ENCODE measurements around the gene CTDP1.

CTDP1 gene

GRCh38 chr18:79631761-79632446 is 47.7 kb upstream of the CTDP1 start:
- Histone ChIP-seq H3K4me2 (ENCODE audit: low read depth, low read length, poor library complexity, severe bottlenecking) (no peak overlapping the region), H3K4me3 (ENCODE audit: low read length, poor library complexity, severe bottlenecking) (no peak overlapping the region), H3F3A (ENCODE audit: low read depth) (no peaks in the 10 kb centered on the region), H3K9me3 (ENCODE audit: insufficient read depth, low read depth, low read length) (peaks cover 8% of the 10 kb centered on the region; the same call in 1 of the 2 replicates), H3K4me1 (ENCODE audit: insufficient read depth, low read length, poor library complexity, severe bottlenecking) (no peaks in the 10 kb centered on the region), H3K79me2 (ENCODE audit: insufficient read depth, low read length) (no peaks in the 10 kb centered on the region), H3K36me3 (ENCODE audit: insufficient read depth, low read length) (no peaks in the 10 kb centered on the region), H4K20me1 (ENCODE audit: insufficient read depth, low read length, poor library complexity, severe bottlenecking) (no peaks in the 10 kb centered on the region), H3K9me2 (replicated peaks; ENCODE audit: low read depth, low read length) (no peaks in the 10 kb centered on the region), H2AFZ (ENCODE audit: low read length) (no peak overlapping the region), H3K9ac (ENCODE audit: low read depth, low read length, poor library complexity, severe bottlenecking) (no peak overlapping the region), H3K27me3 (ENCODE audit: insufficient read depth, low read length, poor library complexity, severe bottlenecking) (no peaks in the 10 kb centered on the region)
- TF ChIP-seq CTCF (conservative IDR thresholded peaks at IDR 0.05; ENCODE audit: low read length), result no peak
- no peak for TF ChIP-seq EZH2phosphoT487 (IDR thresholded peaks at IDR 0.05; ENCODE audit: borderline replicate concordance)

GRCh38 chr18:79632765-79633164 is 46.8 kb upstream of the CTDP1 start:
- Histone ChIP-seq H3K9ac (ENCODE audit: low read depth, low read length, poor library complexity, severe bottlenecking) (no peak overlapping the region), H3K9me3 (ENCODE audit: insufficient read depth, low read depth, low read length) (peaks cover 8% of the 10 kb centered on the region; the same call in 1 of the 2 replicates), H3F3A (ENCODE audit: low read depth) (no peaks in the 10 kb centered on the region), H3K9me2 (replicated peaks; ENCODE audit: low read depth, low read length) (no peaks in the 10 kb centered on the region), H4K20me1 (ENCODE audit: insufficient read depth, low read length, poor library complexity, severe bottlenecking) (no peaks in the 10 kb centered on the region), H3K4me2 (ENCODE audit: low read depth, low read length, poor library complexity, severe bottlenecking) (no peak overlapping the region), H3K27me3 (ENCODE audit: insufficient read depth, low read length, poor library complexity, severe bottlenecking) (no peaks in the 10 kb centered on the region), H3K36me3 (ENCODE audit: insufficient read depth, low read length) (no peaks in the 10 kb centered on the region), H2AFZ (ENCODE audit: low read length) (no peak overlapping the region), H3K4me1 (ENCODE audit: insufficient read depth, low read length, poor library complexity, severe bottlenecking) (no peaks in the 10 kb centered on the region), H3K4me3 (ENCODE audit: low read length, poor library complexity, severe bottlenecking) (no peak overlapping the region), H3K79me2 (ENCODE audit: insufficient read depth, low read length) (no peaks in the 10 kb centered on the region)
- TF ChIP-seq CTCF (conservative IDR thresholded peaks at IDR 0.05; ENCODE audit: low read length), result no peak
- TF ChIP-seq EZH2phosphoT487 (IDR thresholded peaks at IDR 0.05; ENCODE audit: borderline replicate concordance), result no peak

- H4K20me1 ChIP-seq (ENCODE audit: insufficient read depth, low read length, poor library complexity, severe bottlenecking), result no peaks in the 10 kb centered on the region
- no peak overlapping the region for H3K4me3 ChIP-seq (ENCODE audit: low read length, poor library complexity, severe bottlenecking)
These were observed 45.4 kb upstream of the CTDP1 start for GRCh38 chr18:79634186-79634585.

More at GRCh38 chr18:79634186-79634585, 45.4 kb upstream of the CTDP1 start:
- Histone ChIP-seq H3K9me2 (replicated peaks; ENCODE audit: low read depth, low read length) (no peaks in the 10 kb centered on the region), H3K9ac (ENCODE audit: low read depth, low read length, poor library complexity, severe bottlenecking) (no peak overlapping the region), H3K79me2 (ENCODE audit: insufficient read depth, low read length) (no peaks in the 10 kb centered on the region), H3F3A (ENCODE audit: low read depth) (no peaks in the 10 kb centered on the region), H3K4me2 (ENCODE audit: low read depth, low read length, poor library complexity, severe bottlenecking) (no peak overlapping the region), H3K27me3 (ENCODE audit: insufficient read depth, low read length, poor library complexity, severe bottlenecking) (no peaks in the 10 kb centered on the region), H2AFZ (ENCODE audit: low read length) (no peak overlapping the region), H3K36me3 (ENCODE audit: insufficient read depth, low read length) (no peaks in the 10 kb centered on the region), H3K9me3 (ENCODE audit: insufficient read depth, low read depth, low read length) (peaks cover 8% of the 10 kb centered on the region; the same call in 1 of the 2 replicates), H3K4me1 (ENCODE audit: insufficient read depth, low read length, poor library complexity, severe bottlenecking) (no peaks in the 10 kb centered on the region)
- TF ChIP-seq CTCF (conservative IDR thresholded peaks at IDR 0.05; ENCODE audit: low read length) (no peak), EZH2phosphoT487 (IDR thresholded peaks at IDR 0.05; ENCODE audit: borderline replicate concordance) (no peak)

All from Loucy (cell line).